H1 (cell line): ENCODE measurements around the gene CCDC30. TPM values are rescaled to one million over a fixed set of nuclear protein-coding genes. Genes with fewer than 3 reads are reported as not detected.

Experiments used
- GABPA ChIP-seq: IDR thresholded peaks from 2 replicates; pipeline ENCODE4 v1.6.1; 2011; ENCODE audit warnings: mild to moderate bottlenecking, low read length, moderate library complexity, borderline replicate concordance; ENCODE audit not compliant: insufficient read depth
- SP4 ChIP-seq: IDR thresholded peaks from 2 replicates; pipeline ENCODE4 v1.6.1; 2012; ENCODE audit warnings: low read length, inconsistent platforms
- YY1 ChIP-seq: IDR thresholded peaks from 2 replicates; pipeline ENCODE4 v1.6.1; 2011; ENCODE audit warnings: low read depth, mild to moderate bottlenecking, low read length
- polyA plus RNA-seq, 7 experiments: library from polyadenylated mRNA; depleted of rRNA in 3 of 7; stranded (reverse) in 5 of 7; unstranded in 2 of 7; fragments of >200 nt in 5 of 7; fragments of 200-250 nt in 2 of 7; gene quantifications; 1 replicate in 5 of 7; 2 replicates in 1 of 7; 4 replicates in 1 of 7; pipeline versions ENCODE4 v1.2.1 to v1.2.3, GENCODE V29; 2011 to 2013; ENCODE audit warnings: missing spikeins in 2 of 7, mixed read lengths in 2 of 7
- total RNA-seq: library from RNA; stranded (reverse); fragmentation: NEBNext Ultra II Directional; extraction: Animal tissue kit (Norgen Biotek cat#: 25700); gene quantifications from 2 replicates; pipeline ENCODE4 v1.2.1, GENCODE V29; 2021
- TF ChIP-seq, protein P1 (sequence below): IDR thresholded peaks from 2 replicates; pipeline ENCODE4 v1.6.1; 2012; ENCODE audit warnings: inconsistent platforms

CCDC30 gene
- total and polyA plus RNA-seq, 2 of the 8 experiments (the other 6 are each of a cell fraction or from before 2014, with no cell fraction given), result 0.60 to 1.8 TPM

- no peak for TF ChIP-seq GABPA
- no peak for TF ChIP-seq SP4
- TF ChIP-seq, protein P1, sequence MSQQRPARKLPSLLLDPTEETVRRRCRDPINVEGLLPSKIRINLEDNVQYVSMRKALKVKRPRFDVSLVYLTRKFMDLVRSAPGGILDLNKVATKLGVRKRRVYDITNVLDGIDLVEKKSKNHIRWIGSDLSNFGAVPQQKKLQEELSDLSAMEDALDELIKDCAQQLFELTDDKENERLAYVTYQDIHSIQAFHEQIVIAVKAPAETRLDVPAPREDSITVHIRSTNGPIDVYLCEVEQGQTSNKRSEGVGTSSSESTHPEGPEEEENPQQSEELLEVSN, result no peak
- TF ChIP-seq YY1, result no peak
These were observed 2.9 kb downstream of the CCDC30 start (continued) for GRCh38 chr1:42466030-42466429.
